Osteocyte (in vitro differentiated cells): ENCODE data around the gene PTPRD. TPM values are rescaled to one million over a fixed set of nuclear protein-coding genes. Genes with fewer than 3 reads are reported as not detected.

ENCODE experiments used
- DNase-seq: peaks from one replicate; pipeline ENCODE4 v3.0.0; 2021; ENCODE audit warnings: mixed read lengths; ENCODE audit not compliant: unreplicated experiment; ENCODE audit errors: extremely low spot score
- H3K27ac Mint-ChIP-seq: one replicate; pipeline ENCODE4 v1.8.0; 2021; ENCODE audit warnings: mild to moderate bottlenecking, mixed read lengths; ENCODE audit not compliant: unreplicated experiment
- H3K27me3 Mint-ChIP-seq: one replicate; pipeline ENCODE4 v1.8.0; 2021; ENCODE audit warnings: mixed read lengths; ENCODE audit not compliant: unreplicated experiment
- H3K36me3 Mint-ChIP-seq: one replicate; pipeline ENCODE4 v1.8.0; 2021; ENCODE audit warnings: mixed read lengths; ENCODE audit not compliant: unreplicated experiment
- H3K4me1 Mint-ChIP-seq: one replicate; pipeline ENCODE4 v1.8.0; 2021; ENCODE audit warnings: mixed read lengths; ENCODE audit not compliant: unreplicated experiment
- H3K4me3 Mint-ChIP-seq: one replicate; pipeline ENCODE4 v1.8.0; 2021; ENCODE audit warnings: mild to moderate bottlenecking, moderate library complexity, mixed read lengths; ENCODE audit not compliant: unreplicated experiment
- H3K9me3 Mint-ChIP-seq: one replicate; pipeline ENCODE4 v1.8.0; 2021; ENCODE audit warnings: mixed read lengths; ENCODE audit not compliant: unreplicated experiment
- total RNA-seq: library from RNA; stranded (reverse); gene quantifications from 2 replicates; pipeline ENCODE4 v1.2.1, GENCODE V29; 2021
- TF ChIP-seq, protein P1 (sequence below): fragments of 200-600 bp; sonication (generic); IDR thresholded peaks from 2 replicates; pipeline ENCODE4 v1.5.0; 2021; ENCODE audit warnings: antibody characterized with exemption, mild to moderate bottlenecking, moderate library complexity

Gene PTPRD
- total RNA-seq, 1 donor from 2014 or later: 5.4 TPM

DNA sequence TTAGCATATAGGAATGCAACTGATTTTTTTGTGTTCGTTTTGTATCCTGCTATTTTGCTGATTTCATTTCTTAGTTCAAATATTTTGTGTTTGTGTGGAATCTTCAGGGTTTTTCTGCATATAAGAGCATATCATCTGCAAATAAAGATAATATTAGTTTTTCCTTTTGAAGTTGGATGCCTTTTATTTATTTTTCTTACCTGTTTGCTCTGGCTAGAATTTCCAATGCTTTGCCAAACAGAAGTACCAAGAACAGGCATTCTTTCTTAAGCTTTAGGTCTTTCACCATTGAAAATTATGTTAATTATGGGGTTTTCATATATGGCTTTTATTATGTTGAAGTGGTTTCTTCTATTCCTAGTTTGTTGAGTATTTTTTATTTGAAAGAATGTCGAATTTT is 2308.1 kb downstream of the PTPRD start:
- no peaks in the 10 kb centered on the region for H3K27me3 Mint-ChIP-seq
- no peak overlapping the region for H3K4me3 Mint-ChIP-seq
- DNase-seq: no peak
- H3K27ac Mint-ChIP-seq: no peak overlapping the region
- TF ChIP-seq, protein P1, sequence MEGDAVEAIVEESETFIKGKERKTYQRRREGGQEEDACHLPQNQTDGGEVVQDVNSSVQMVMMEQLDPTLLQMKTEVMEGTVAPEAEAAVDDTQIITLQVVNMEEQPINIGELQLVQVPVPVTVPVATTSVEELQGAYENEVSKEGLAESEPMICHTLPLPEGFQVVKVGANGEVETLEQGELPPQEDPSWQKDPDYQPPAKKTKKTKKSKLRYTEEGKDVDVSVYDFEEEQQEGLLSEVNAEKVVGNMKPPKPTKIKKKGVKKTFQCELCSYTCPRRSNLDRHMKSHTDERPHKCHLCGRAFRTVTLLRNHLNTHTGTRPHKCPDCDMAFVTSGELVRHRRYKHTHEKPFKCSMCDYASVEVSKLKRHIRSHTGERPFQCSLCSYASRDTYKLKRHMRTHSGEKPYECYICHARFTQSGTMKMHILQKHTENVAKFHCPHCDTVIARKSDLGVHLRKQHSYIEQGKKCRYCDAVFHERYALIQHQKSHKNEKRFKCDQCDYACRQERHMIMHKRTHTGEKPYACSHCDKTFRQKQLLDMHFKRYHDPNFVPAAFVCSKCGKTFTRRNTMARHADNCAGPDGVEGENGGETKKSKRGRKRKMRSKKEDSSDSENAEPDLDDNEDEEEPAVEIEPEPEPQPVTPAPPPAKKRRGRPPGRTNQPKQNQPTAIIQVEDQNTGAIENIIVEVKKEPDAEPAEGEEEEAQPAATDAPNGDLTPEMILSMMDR: no peak
- H3K36me3 Mint-ChIP-seq: no peaks in the 10 kb centered on the region
- no peaks in the 10 kb centered on the region for H3K4me1 Mint-ChIP-seq
- H3K9me3 Mint-ChIP-seq: peaks cover 17% of the 10 kb centered on the region

DNA sequence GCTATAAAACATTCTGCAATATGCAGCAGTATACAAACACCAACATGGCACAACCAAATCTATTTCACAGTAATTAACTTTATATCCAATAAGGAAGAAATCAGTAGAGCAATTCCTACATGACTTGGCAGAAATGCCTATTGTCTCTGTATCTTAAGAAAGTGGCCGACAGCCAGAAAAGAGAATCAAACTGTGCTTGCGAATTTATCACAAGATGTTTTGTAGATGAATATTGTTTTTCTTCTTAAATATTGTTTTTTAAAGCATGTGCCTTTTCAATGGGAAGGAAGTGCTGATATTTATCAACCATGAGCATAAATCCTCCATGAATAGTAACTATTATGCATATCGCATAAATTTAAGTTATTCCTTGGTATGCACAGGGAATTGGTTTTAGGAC is 2311.5 kb downstream of the PTPRD start:
- H3K27ac Mint-ChIP-seq: no peak overlapping the region
- no peak overlapping the region for H3K4me3 Mint-ChIP-seq
- DNase-seq: no peak
- no peaks in the 10 kb centered on the region for H3K4me1 Mint-ChIP-seq
- no peaks in the 10 kb centered on the region for H3K36me3 Mint-ChIP-seq
- H3K27me3 Mint-ChIP-seq: no peaks in the 10 kb centered on the region
- TF ChIP-seq, protein P1: no peak
- H3K9me3 Mint-ChIP-seq: peaks cover 7% of the 10 kb centered on the region

DNA sequence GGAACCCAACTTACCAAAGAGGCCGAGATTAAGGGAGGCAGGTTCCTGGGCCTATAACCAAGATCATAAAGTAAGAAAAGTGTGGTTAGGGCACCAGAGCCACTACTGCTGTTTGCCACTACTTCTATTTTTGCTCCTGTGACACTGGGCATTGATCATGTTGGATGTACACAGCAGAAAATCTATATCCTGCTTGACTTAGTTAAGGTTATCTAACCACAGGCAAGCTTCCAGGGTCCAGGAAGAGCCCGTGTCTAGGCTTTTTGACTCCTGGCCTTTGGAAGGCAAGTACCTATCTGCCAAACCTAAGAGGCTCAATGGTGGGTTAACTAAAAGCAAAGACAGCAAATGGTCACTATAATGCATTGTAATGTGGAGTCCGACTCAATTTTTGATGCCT is 2315.8 kb downstream of the PTPRD start:
- Mint-ChIP-seq H3K4me1 (no peaks in the 10 kb centered on the region), H3K27me3 (no peaks in the 10 kb centered on the region), H3K4me3 (no peak overlapping the region), H3K27ac (no peak overlapping the region), H3K9me3 (no peaks in the 10 kb centered on the region), H3K36me3 (no peaks in the 10 kb centered on the region)
- TF ChIP-seq, protein P1: no peak
- DNase-seq: no peak

DNA sequence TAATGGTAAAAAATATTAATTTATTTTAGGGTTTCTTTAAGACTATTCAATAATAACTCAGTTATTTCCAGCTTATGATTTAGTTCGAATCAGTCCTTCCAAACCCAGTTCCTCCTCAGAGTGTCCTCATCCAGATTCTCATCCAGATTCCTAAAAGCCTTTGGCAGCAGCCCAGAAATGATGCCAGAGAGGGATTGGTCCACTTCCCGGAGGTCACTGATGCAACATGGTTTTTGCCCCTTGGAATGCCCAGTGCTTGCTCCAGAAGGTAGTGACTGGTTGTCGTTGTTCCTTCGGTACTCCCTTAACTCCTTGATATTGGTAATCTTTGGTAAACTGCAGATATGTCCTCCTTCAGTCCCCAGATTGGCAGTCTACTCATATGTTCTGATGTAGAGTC is 2320.1 kb downstream of the PTPRD start:
- DNase-seq: no peak
- Mint-ChIP-seq H3K27ac (no peak overlapping the region), H3K4me1 (no peaks in the 10 kb centered on the region), H3K36me3 (no peaks in the 10 kb centered on the region), H3K9me3 (no peaks in the 10 kb centered on the region), H3K27me3 (no peaks in the 10 kb centered on the region), H3K4me3 (no peak overlapping the region)
- TF ChIP-seq, protein P1: no peak

DNA sequence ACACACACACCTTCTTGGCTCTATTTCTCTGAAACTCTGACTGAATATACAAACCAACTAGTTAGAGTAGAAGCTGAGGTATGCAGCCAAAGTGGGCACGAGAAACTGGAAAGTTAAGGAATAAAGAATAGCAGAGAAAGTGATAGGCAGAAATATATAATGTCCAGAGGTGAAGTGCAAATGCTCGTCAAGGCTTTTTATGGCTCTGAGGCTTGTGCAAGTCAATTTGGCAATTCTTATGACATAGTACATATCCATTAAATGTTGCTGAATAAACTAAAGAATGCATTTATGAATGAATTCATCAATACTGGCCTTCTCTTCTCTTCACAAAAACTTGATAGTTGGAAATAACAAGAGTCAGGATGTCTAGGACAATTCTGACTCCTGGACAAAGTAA is 2323.1 kb downstream of the PTPRD start:
- no peak overlapping the region for H3K27ac Mint-ChIP-seq
- peaks cover 3% of the 10 kb centered on the region for H3K9me3 Mint-ChIP-seq
- peaks cover 3% of the 10 kb centered on the region for H3K27me3 Mint-ChIP-seq
- H3K4me3 Mint-ChIP-seq: no peak overlapping the region
- no peaks in the 10 kb centered on the region for H3K36me3 Mint-ChIP-seq
- DNase-seq: no peak
- TF ChIP-seq, protein P1: no peak
- H3K4me1 Mint-ChIP-seq: no peaks in the 10 kb centered on the region
